Measurements from ENCODE around the gene LPA.

Gene LPA

DNA sequence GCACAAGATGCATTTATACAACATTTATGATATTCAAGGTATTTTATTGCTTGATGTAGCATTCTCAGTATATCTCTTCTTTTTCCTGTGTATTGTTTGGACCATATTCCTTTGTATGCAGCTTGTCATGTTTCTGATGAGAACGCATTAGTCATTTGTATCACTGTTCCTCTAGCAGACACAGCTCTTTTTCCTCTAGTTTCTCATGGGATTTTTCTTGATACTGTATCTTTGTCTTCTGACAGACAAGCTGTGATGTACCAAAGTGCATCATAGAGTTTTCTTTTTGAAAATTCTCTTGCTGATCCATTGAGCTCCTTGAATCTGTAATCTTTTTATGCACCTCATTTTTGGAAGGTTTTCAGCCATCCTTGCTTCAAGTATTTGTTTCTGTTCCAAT, 175.0 kb downstream of the LPA start:
- H3K4me3 ChIP-seq (ENCODE audit: low read depth, low read length): no peak overlapping the region
- in situ Hi-C loops (cut with HindIII; ENCODE audit: low sequenced_read_pairs): no loop called here
- TF ChIP-seq, protein P1, sequence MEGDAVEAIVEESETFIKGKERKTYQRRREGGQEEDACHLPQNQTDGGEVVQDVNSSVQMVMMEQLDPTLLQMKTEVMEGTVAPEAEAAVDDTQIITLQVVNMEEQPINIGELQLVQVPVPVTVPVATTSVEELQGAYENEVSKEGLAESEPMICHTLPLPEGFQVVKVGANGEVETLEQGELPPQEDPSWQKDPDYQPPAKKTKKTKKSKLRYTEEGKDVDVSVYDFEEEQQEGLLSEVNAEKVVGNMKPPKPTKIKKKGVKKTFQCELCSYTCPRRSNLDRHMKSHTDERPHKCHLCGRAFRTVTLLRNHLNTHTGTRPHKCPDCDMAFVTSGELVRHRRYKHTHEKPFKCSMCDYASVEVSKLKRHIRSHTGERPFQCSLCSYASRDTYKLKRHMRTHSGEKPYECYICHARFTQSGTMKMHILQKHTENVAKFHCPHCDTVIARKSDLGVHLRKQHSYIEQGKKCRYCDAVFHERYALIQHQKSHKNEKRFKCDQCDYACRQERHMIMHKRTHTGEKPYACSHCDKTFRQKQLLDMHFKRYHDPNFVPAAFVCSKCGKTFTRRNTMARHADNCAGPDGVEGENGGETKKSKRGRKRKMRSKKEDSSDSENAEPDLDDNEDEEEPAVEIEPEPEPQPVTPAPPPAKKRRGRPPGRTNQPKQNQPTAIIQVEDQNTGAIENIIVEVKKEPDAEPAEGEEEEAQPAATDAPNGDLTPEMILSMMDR (IDR thresholded peaks at IDR 0.05; ENCODE audit: low read depth, low read length, missing control alignments): no peak

DNA sequence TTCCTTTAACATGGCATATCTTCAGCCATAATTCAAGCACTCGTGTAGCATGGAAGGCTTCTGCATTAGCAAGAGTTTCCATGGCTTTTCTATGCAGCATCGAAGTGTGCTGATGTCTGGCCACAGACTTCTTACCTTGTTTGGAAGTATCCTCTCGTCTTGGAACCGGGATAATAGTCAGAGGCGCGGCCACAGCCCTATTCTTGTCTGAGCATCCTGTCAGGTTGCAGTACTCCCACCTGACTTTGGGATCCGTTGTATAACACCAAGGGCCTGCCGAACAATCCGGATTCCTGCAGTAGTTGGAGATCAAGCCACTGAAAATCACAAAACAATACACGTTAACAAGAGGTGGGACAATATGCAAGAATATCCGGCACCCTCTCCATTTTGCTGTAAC, 177.0 kb downstream of the LPA start:
- in situ Hi-C loops (cut with HindIII; ENCODE audit: low sequenced_read_pairs): no loop called here
- no peak for DNase-seq (ENCODE audit: low read depth)

More for the DNA sequence above, 175.0 kb downstream of the LPA start:
- DNase-seq (ENCODE audit: low read depth): no peak

More for the DNA sequence above, 177.0 kb downstream of the LPA start:
- no peak overlapping the region for H3K4me3 ChIP-seq (ENCODE audit: low read depth, low read length)
- TF ChIP-seq, protein P1 (IDR thresholded peaks at IDR 0.05; ENCODE audit: low read depth, low read length, missing control alignments): no peak

All from astrocyte of the cerebellum (primary cell).